HS-5 (cell line): ENCODE data around the gene NRG3.

Source experiments
- DNase-seq: peaks from one replicate; pipeline ENCODE4 v3.0.0-alpha.2; 2012; ENCODE audit warnings: low read depth

The NRG3 gene

DNA sequence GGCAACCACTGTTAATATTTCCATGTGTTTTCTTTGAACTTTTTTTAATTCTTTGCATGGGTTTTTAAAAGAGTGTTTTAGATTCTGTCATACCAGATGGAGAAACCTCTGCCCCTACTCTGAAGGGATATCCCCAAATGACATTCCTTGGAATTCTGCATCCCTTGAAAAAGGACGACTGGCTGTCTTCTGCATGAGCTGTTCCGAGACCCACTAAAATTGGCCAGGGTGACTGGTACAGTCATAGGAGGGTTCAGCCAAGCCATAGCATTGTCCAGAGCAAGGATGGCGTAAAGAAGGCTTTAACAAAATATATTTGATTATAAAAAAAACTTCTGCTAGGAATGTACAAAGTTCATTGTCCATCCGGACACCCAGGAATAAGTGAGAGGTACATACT lies 952.9 kb downstream of the NRG3 start:
- no peak for DNase-seq

DNA sequence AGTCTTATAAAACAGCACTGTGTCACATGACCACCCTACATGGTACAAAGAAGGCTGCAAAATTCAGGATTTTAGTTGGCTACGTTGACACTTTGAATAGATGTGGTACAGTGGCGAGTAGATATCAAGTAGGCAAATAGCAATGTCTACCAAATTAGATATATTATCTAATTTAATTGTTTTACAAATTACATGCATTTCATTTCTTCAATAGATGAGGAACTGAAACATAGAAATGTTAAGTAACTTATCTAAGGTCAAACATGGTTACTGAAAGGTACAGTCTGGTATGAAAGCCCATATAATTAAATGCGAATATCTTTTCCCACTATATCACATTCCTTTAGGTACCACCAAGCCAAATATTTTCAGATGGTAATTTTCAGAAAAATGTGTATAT lies 972.2 kb downstream of the NRG3 start:
- DNase-seq = no peak

DNA sequence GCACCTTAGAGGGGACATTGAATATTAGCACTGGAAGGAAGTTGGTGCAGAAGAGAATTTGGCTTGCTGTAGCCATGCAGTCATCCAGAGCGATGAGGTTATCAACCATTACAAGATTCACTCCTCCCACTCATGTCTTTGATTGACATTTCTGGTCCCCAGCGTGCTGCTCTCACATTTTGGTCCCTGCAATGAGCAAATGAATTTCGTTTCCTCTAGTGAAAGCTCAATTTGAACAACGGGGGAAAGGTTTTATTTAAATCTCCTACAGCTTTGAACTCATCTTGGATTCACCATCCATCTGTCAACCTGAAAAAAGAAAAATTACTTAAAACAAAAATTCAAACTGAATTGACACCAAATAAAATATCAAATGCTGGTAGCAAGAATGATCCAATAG lies 975.2 kb downstream of the NRG3 start:
- DNase-seq = no peak

DNA sequence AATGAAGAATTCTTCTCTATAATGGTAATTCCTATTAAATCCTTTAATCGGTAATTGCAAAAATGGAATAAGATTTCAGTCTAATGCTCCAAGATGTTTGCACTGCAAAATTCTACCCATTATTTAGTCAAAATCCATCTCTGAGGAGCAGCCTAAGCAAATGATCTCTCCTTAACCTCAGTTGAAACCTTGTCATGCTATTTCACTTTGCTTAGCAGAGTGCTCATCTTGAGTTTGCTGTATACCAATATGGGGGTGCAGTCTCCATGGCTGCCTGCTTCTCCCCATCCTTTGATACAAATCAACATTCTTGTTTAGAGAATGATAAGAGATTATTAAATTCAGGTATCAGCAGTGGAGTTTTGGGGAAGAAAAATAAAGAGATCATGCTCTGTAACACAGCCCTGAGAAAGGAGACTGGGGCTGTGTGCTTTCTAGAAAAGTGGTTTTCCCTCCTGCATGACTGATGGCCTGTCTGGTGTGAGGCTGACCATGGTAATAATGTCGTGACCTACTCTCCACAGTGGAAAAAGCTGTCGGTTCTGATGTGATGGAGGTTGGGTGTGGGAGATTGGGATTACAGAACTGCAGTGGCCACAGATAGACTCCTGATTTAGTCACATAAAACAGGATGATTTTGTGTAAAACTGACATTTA lies 982.1 kb downstream of the NRG3 start:
- no peak for DNase-seq

DNA sequence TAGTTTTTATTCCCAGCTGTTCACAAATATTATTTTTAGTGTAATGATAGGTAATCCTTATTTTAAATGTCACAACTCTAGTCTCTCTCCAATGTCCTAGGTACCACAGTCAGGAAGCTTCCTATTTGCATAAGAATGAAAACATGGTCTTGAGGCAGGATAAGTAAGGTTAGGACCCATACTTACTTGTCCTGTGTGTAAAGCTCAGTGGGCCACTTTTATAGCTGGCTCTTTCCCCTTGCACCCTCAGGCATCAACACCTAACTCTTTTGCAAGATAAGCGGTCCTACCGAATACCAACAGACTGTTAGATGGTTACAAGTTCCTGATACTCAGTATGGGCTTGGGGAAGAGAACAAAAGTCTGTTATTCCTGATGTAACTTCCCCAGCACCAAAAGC lies 986.9 kb downstream of the NRG3 start:
- DNase-seq = no peak

- no peak for DNase-seq
Measured at GRCh38 chr10:82865366-82865765, 990.4 kb downstream of the NRG3 start.

- DNase-seq = peak; percentile 82
Measured at GRCh38 chr10:82866424-82867020, 991.5 kb downstream of the NRG3 start.

DNA sequence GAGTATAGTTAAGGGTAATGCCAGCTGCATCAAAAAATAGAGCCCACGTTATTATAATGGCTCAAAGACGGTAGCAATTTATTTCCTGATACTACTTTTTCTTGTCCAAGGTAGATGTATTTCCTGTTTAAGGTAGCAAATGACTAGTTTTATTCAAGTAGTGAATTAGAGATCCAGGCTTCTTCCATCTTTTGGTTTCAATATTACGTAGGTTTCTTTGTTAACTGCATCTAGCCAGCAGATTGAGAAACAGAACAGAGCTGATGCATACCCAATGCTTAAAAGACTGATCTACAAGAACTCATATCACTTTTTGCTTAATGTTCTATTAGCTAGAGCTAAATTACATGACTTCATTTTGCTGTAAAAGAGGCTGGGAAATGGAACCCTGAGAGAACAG lies 992.1 kb downstream of the NRG3 start:
- DNase-seq = no peak

DNA sequence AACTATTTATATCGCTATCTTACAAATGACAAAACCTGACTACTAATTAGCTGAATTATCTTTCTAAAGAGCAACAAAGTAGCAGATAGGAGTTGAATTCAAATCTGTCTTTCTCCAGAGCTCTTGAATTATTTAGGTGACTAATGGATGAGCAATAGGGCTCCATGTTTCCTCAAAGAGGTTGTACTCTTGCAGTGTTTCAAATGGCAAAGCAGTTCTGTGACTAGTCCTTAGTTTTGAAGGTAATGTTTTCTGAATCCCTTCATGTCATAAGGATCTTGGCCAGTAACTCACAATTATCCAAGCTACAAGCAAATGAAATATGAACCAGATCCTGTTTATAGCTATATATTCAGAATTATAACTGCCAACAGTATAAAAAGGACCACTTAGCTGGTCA lies 999.7 kb downstream of the NRG3 start:
- no peak for DNase-seq

DNA sequence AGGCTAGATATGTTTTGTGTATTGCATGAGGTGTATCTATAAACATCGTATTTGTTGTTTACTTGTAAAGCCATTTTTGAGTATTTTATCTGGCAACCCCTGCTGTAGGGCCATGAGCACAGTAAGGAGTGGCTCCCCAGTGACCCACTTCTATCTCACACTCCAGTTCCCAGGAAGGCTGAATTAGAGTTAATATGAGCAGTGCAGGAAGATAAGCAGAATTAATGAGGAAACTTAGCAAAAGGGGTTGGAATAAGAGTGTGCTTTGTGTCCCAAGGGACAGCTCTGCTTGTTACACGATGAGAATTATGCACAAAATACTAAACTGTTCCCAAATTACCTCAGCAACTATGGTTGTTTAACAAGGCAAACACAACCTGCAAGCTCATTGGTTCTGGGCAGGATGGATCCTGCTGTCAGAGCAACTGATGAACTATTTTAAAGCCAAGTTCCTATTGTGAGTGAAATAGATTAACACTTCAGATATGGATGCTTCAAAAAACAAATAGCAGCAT lies 1005.8 kb downstream of the NRG3 start:
- no peak for DNase-seq

DNA sequence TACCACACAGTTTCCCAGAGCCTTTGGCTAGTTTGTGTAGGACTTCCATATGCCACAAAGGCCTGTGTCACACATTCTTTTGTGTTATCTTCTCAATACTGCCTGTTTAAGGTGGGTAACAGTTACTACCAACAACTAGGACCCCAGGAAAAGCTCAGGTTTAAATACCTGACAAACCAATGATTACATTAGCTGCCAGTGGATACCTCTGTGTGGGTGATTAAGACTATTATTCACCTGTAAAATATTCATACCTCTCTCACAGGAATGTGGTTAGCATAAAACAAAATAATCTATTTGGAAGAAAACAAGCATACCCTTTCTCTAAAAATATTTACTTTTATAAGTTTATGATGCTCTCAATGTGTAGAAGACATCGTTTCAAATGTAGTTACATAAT lies 1007.7 kb downstream of the NRG3 start:
- DNase-seq = no peak

DNA sequence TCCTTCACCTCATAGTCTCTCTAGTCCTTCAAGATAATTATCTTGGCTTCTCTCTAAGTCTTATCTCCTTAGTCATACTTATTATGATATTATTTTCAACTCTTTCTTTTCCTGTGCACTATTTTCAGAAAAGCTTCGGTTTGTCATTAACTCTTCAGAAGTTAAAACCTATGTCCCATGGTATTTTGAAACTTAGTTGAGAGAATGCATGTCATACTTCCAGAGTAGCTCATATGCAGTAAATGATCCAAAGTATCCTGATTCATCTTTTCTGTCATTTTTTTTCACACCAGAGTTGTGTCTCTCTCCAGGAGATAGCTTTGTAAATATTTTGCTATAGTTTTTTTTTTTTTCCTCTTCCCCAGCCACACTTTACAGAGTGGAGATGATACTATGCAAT lies 1008.6 kb downstream of the NRG3 start:
- DNase-seq = no peak

GRCh38 chr10:82887488-82887887 lies 1012.5 kb downstream of the NRG3 start:
- DNase-seq = no peak

DNA sequence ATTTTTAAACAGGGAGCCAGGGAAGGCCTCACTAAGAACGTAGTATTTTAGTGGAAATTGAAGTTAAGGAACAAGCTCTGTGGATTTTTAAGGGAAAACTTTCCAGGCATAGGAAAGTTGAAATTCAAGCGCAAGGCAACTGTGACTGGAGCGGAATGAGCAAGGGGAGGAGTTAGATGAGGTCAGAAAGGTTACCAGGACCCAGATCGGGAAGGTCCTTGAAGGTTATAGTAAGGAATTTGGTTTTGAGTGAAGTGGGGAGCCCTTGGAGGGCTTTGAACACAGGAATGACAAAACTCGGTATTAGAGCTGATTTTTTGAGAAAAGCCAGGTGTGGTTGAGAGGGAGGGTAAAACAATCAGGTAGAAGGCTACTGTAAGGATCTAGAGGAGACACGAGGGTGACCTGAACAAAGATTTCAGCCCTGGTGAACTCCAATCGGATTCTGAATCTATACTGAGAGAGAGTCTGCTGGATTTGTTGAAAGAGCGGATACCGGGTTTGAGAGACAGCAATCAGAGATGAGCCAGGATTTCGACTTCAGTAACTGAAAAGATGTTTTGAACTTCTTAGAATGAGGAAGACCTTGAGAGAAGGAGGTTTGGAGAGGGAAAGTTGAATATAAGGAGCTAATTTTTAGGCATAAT lies 1013.9 kb downstream of the NRG3 start:
- DNase-seq = no peak

DNA sequence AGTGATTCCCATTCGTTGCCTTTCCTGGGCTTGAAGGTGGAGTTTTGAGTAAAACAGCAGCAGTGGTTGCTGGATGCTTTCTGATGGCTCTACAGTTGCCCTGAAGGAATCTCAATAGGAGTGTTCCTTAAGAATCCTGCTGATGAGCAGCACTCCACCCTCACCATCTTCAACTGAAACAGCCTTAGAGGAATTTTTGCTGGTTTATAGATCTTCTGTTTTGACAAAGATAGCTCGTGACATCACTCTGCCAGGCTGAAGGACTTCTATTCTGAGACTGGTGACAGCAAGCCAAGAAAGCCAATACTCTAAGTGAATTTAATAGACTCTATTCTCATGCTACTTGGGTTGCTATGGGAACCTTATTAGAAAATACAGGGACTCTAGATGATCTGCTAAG lies 1014.7 kb downstream of the NRG3 start:
- no peak for DNase-seq

- no peak for DNase-seq
Measured at GRCh38 chr10:82890573-82890972, 1015.6 kb downstream of the NRG3 start.

DNA sequence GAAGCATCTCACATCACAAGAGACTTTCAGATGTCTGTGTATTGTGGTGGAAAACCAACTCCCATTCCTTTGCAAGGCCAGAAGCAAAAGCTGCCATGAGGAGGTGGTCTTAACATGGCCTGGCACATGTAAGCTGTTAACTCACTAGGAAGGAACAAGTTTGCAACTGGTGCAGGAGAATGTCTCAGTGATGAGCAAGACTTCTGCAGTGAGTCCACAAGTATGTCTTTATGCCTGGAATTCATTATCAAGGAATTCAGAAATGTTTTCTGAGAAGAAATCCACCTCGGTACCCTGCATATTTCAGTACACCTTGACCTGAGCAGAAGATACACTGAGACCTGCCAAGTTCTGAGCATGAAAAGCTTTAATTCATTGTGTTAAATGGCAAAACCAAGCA lies 1033.1 kb downstream of the NRG3 start:
- no peak for DNase-seq

DNA sequence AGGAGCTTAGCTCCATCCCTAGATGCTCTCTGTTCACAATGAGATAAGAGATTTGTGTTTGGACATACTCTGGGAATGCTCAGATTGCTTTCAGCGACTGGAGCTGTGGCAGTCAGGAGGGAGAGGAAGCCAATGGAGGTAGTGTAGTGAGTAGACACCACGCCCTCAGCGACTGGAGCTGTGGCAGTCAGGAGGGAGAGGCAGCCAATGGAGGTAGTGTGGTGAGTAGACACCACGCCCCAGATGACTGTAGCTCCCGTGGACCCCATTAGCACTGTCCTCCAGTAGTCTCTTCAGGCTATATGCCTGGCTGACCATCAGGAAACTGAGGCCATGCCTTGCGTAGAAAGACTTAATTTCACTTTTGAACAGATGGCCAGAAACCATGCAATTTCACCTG lies 1033.8 kb downstream of the NRG3 start:
- DNase-seq = no peak

GRCh38 chr10:82910301-82910700 lies 1035.3 kb downstream of the NRG3 start:
- DNase-seq = no peak

DNA sequence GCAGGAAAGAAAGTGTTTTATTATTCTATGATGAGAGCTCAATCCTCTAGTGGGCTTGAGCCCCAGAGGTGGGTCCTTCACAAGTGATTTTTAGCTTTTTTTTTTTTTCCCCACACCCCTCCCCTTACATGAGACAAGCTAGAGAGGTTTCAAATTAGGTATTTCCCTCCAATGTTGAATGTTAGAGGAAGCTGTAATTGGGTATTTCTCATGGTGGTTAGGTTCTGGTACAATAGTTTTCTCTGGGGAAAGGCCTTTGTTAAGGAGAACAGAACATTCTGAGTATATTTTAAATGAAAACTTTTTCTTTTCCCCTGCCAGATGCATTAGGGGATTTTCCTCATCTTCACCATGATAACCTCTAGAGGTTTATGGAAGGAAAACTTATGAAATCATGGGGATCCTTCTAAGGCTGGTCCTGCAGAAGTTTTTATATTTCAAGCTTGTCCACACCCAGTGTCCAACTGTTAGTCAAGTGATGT lies 1039.7 kb downstream of the NRG3 start:
- no peak for DNase-seq

GRCh38 chr10:82916941-82917340 lies 1041.9 kb downstream of the NRG3 start:
- DNase-seq = no peak

DNA sequence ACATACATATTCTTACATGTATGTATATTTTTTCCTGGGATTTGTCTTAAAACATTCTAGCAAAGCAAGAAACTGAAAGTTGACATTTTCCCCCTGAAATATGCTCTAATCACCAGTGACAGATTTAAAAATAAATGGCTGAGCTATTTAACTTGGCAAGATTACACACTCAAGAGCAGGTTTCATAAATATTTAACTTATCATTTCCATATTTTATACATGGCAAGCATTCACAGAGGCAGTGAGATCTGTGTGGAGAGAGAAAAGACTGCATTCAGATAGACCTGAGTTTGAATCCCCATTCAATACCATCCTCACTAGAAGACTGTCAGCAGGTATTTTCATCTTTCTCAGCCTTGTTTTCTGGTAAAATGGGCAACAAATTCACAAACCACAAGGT lies 1043.0 kb downstream of the NRG3 start:
- DNase-seq = no peak

DNA sequence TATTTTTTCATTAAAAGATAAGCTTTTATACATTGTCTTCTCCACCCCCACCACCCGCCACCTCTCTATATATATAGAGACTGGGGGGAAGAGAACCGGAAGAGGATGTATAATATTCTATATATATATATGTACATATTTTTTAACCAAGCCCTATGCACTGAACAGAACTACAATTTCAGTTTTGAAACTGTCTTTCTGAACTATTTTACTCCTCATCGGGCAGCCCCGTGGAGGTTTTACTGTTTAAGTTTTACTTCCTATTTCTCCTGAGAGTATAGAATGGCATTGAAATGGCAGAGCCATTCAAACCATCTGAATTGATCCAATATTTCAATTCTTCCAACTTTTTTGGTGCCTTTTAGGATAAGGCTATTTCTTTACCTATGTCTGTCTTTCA lies 1047.1 kb downstream of the NRG3 start:
- DNase-seq = no peak
